DOHH2 (cell line): ENCODE data around the gene GCSAM.

Experiments
- EZH2phosphoT487 ChIP-seq: fragments of 200-600 bp; sonication (generic); IDR thresholded peaks from 2 replicates; pipeline ENCODE4 v1.6.1; 2017; ENCODE audit warnings: borderline replicate concordance, mild to moderate bottlenecking, antibody characterized with exemption, low read length, moderate library complexity, mixed read lengths
- TF ChIP-seq, protein P1 (sequence below): fragments of 200-600 bp; sonication (generic); IDR thresholded peaks from one replicate; pipeline ENCODE4 v1.5.1; 2014; ENCODE audit warnings: antibody characterized with exemption, mild to moderate bottlenecking, low read depth, low read length; ENCODE audit not compliant: poor library complexity, severe bottlenecking

DNA sequence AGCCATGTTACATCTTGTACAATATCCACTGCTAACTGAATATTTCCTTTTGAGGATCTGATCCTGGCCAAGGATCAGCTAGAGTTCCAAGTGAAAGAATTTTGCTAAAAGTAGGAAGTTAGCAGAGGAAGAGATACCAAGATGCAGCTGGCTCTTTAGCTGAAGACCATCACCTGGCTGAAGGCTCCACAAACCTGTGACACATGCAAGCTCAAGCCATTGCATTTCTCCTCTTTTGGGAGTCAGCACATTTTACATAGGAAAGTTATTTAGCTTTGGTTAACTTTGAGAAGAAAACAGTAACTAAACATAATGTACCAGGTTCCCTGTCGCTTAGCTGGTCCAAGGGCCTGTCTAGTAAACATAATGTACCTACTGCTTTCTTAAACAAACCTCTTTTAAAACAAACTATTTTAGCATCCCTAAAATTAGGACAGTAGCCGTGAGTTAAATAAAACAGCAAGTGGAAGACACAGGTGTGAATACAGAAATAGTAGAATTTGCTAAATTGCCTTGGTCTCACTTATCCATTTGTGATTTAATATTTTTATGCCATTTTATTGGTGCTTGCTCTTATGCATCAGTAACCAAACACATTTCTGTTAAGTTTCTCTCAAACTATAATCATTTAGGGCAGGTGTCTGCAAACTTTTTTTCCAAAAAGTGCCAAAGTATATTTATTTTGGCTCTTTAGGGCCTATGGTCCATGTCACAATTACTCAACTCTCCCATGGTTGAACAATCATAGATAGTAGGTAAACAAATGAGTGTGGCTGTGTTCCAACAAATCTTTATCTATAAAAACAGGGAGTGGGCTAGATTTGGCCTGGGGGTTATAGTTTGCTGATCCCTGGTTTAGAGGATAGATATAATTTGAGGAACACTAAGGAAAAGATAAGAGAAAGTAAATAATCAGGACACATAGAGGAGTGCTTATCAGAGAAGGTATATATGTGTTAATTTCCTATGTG lies 11.2 kb downstream of the GCSAM start:
- TF ChIP-seq, protein P1, sequence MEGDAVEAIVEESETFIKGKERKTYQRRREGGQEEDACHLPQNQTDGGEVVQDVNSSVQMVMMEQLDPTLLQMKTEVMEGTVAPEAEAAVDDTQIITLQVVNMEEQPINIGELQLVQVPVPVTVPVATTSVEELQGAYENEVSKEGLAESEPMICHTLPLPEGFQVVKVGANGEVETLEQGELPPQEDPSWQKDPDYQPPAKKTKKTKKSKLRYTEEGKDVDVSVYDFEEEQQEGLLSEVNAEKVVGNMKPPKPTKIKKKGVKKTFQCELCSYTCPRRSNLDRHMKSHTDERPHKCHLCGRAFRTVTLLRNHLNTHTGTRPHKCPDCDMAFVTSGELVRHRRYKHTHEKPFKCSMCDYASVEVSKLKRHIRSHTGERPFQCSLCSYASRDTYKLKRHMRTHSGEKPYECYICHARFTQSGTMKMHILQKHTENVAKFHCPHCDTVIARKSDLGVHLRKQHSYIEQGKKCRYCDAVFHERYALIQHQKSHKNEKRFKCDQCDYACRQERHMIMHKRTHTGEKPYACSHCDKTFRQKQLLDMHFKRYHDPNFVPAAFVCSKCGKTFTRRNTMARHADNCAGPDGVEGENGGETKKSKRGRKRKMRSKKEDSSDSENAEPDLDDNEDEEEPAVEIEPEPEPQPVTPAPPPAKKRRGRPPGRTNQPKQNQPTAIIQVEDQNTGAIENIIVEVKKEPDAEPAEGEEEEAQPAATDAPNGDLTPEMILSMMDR, result no peak
- TF ChIP-seq EZH2phosphoT487, result no peak
